KMS-11 (cell line): ENCODE measurements around the gene PRF1.

Experiments used
- H2AFZ ChIP-seq: fragments of 200-600 bp; sonication (generic); 2 replicates; pipeline ENCODE4 v1.6.1; 2016; ENCODE audit warnings: antibody characterized with exemption, mixed run types, low read depth
- H3K27ac ChIP-seq: fragments of 200-600 bp; sonication (generic); 2 replicates; pipeline ENCODE4 v1.6.1; 2016; ENCODE audit warnings: mild to moderate bottlenecking, mixed run types
- H3K27me3 ChIP-seq: fragments of 200-600 bp; sonication (generic); 2 replicates; pipeline ENCODE4 v1.6.1; 2017; ENCODE audit warnings: mild to moderate bottlenecking, low read depth, mixed run types, moderate library complexity; ENCODE audit not compliant: insufficient read depth
- H3K36me3 ChIP-seq: fragments of 200-600 bp; sonication (generic); 2 replicates; pipeline ENCODE4 v1.6.1; 2017; ENCODE audit warnings: mild to moderate bottlenecking, mixed run types; ENCODE audit not compliant: insufficient read depth
- H3K4me1 ChIP-seq: fragments of 200-600 bp; sonication (generic); 2 replicates; pipeline ENCODE4 v1.6.1; 2016; ENCODE audit warnings: mild to moderate bottlenecking, low read depth, mixed run types; ENCODE audit not compliant: poor library complexity, severe bottlenecking
- H3K4me2 ChIP-seq: fragments of 200-600 bp; sonication (generic); 2 replicates; pipeline ENCODE4 v1.7.0; 2016; ENCODE audit warnings: mild to moderate bottlenecking, mixed run types
- H3K4me3 ChIP-seq: fragments of 200-600 bp; sonication (generic); IDR thresholded peaks from 2 replicates; pipeline ENCODE4 v1.6.1; 2017; ENCODE audit warnings: low read depth, low read length, mixed read lengths; ENCODE audit not compliant: insufficient read depth
- H3K79me2 ChIP-seq: fragments of 200-600 bp; sonication (generic); 2 replicates; pipeline ENCODE4 v1.6.1; 2016; ENCODE audit warnings: low read depth, mixed run types; ENCODE audit not compliant: insufficient read depth
- H3K9ac ChIP-seq: fragments of 200-600 bp; sonication (generic); 2 replicates; pipeline ENCODE4 v1.6.1; 2016; ENCODE audit warnings: mild to moderate bottlenecking, mixed run types
- H4K20me1 ChIP-seq: fragments of 200-600 bp; sonication (generic); 2 replicates; pipeline ENCODE4 v1.6.1; 2016; ENCODE audit warnings: mild to moderate bottlenecking, mixed run types; ENCODE audit not compliant: insufficient read depth
- TF ChIP-seq, protein P1 (sequence below): fragments of 200-600 bp; sonication (generic); conservative IDR thresholded peaks from 2 replicates; pipeline ENCODE4 v1.6.1; 2017; ENCODE audit warnings: low read depth, mild to moderate bottlenecking, antibody characterized with exemption, low read length, moderate library complexity, mixed read lengths

Gene PRF1

DNA sequence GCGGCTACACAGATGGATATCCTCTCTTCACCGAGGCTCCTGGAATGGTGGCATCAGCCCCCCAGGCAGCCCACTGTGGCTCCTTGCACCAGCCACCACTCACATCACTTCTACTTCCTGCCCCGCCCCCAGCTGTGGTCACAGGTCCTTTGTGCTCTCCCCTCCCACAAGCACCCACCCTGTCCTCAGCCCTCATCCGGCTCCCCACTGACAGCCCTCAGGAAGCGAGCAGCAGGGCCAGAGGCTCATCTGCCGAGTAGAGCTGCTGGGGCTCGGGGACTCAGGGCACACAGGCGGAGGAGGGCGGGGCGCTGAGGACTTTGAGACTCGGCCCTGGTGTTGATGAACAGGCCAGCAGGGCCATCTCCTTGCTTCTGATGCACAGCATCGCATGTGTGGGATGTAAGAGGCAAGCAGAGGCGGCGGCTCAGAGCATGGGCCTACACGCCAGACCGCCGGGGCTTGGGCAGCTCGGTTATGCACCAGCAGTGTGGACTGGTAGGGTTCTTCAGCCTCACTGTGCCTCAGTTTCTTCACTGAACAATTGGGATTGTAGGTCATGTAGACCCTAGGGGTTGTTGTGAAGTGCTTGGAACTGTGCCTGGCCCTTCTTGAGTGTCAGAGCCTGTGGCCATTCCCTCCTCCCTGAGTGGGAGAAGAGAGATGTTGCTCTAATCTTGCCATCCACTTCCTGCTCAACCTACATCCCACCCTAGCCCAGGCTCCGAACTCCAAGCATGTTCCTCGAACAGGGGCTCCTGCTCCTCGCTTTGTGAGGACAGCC lies at the start of gene PRF1:
Gene PRF1, minus strand, starts transcription at position 77 of the 784 bp plus-strand sequence. CDS start 1,839 bp downstream, outside the sequence.
- TF ChIP-seq, protein P1, sequence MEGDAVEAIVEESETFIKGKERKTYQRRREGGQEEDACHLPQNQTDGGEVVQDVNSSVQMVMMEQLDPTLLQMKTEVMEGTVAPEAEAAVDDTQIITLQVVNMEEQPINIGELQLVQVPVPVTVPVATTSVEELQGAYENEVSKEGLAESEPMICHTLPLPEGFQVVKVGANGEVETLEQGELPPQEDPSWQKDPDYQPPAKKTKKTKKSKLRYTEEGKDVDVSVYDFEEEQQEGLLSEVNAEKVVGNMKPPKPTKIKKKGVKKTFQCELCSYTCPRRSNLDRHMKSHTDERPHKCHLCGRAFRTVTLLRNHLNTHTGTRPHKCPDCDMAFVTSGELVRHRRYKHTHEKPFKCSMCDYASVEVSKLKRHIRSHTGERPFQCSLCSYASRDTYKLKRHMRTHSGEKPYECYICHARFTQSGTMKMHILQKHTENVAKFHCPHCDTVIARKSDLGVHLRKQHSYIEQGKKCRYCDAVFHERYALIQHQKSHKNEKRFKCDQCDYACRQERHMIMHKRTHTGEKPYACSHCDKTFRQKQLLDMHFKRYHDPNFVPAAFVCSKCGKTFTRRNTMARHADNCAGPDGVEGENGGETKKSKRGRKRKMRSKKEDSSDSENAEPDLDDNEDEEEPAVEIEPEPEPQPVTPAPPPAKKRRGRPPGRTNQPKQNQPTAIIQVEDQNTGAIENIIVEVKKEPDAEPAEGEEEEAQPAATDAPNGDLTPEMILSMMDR, result no peak
- Histone ChIP-seq H3K27ac (no peak within 1 kb of the TSS), H3K27me3 (no peaks in the 10 kb centered on the region), H4K20me1 (no peaks in the 10 kb centered on the region), H3K36me3 (no peaks in the 10 kb centered on the region), H3K4me2 (no peak within 1 kb of the TSS), H3K4me1 (no peaks in the 10 kb centered on the region), H3K79me2 (no peaks in the 10 kb centered on the region), H3K9ac (no peak within 1 kb of the TSS), H2AFZ (no peak within 1 kb of the TSS), H3K4me3 (no peak within 1 kb of the TSS)

DNA sequence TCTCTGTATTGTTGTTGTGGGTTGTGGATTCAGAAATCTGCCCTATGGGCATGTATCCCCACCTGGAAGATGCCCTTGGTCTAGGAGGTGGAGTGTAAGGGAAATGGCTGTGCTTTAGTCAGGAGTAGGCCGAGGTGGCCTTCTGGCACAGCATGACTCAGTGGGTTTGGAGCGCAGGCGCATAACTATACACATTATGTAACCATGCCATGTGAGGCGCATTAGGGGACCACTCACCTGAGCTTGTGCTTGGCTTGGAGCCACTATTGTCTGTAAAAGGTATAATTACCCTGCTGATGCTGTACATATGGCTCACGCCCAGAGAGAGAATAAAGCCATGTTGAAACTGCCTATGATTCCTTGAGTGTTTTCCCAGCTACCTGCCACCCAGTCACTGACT lies 49.1 kb upstream of the PRF1 start:
- H3K79me2 ChIP-seq, result no peaks in the 10 kb centered on the region
- no peak overlapping the region for H3K4me2 ChIP-seq
- H4K20me1 ChIP-seq, result no peaks in the 10 kb centered on the region
- H3K36me3 ChIP-seq, result no peaks in the 10 kb centered on the region
- no peak overlapping the region for H3K9ac ChIP-seq
- H2AFZ ChIP-seq, result no peak overlapping the region
- TF ChIP-seq, protein P1, result no peak
- H3K4me1 ChIP-seq, result no peaks in the 10 kb centered on the region
- no peaks in the 10 kb centered on the region for H3K27me3 ChIP-seq
- no peak overlapping the region for H3K4me3 ChIP-seq
- no peak overlapping the region for H3K27ac ChIP-seq

DNA sequence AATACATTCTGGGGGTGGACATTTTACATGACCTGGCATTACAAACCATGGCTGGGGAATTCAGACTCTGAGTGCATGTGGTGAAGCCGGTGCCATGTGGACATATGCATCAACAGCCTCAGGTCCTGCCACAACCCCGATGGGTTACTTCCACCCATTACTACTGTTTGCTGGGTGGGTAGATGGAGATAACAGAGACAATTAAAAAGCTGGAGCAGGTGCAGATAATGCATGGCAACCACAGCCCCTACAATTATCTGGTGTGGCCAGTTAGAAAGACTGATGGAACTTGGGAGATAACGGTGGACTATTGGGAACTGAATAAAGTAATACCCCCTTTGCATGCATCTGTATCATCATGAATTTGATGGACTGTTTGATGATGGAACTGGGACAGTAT lies 48.2 kb upstream of the PRF1 start:
- Histone ChIP-seq H3K79me2 (no peaks in the 10 kb centered on the region), H3K27ac (no peak overlapping the region), H3K9ac (no peak overlapping the region), H4K20me1 (no peaks in the 10 kb centered on the region), H3K4me1 (no peaks in the 10 kb centered on the region), H3K4me3 (no peak overlapping the region), H3K27me3 (no peaks in the 10 kb centered on the region), H3K36me3 (no peaks in the 10 kb centered on the region), H2AFZ (no peak overlapping the region), H3K4me2 (no peak overlapping the region)
- TF ChIP-seq, protein P1, result no peak

DNA sequence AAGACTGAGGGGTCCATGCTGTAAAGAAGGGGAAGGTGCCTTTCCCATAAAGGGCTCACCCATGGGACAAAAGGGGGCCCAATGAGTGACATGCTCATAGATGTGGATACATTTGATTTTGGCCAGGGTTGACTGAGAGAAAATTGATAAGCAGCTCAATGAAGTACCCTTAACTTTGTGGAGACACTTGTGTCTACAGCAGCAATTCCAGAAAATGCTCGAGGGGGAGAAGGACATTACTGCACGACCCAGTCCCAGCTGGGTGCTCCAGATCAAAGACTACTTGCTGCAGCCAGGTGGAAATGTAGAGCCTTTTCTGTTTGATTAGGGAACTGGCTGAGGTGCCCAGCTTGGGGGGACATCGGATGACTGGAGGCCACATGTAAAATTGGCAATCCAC lies 47.6 kb upstream of the PRF1 start:
- Histone ChIP-seq H2AFZ (no peak overlapping the region), H4K20me1 (no peaks in the 10 kb centered on the region), H3K79me2 (no peaks in the 10 kb centered on the region), H3K9ac (no peak overlapping the region), H3K4me3 (no peak overlapping the region), H3K36me3 (no peaks in the 10 kb centered on the region), H3K4me2 (no peak overlapping the region), H3K27ac (no peak overlapping the region), H3K4me1 (no peaks in the 10 kb centered on the region), H3K27me3 (no peaks in the 10 kb centered on the region)
- TF ChIP-seq, protein P1, result no peak
